AG09309 (cell line): ENCODE results near the gene UBALD2.
"Not testable (repeated sequence)": the region's sequence is repeated elsewhere in the genome, so short reads cannot be mapped to it uniquely, and the experiment has no call there.

Experiments
- DNase-seq: peaks from one replicate; pipeline ENCODE4 v3.0.0-alpha.2; 2010; ENCODE audit warnings: low read depth
- H3K4me3 ChIP-seq: 2 replicates; pipeline ENCODE4 v1.5.1; 2011; ENCODE audit warnings: mild to moderate bottlenecking, low read depth, low read length, moderate library complexity; ENCODE audit not compliant: control insufficient read depth
- CTCF ChIP-seq: IDR thresholded peaks from 2 replicates; pipeline ENCODE4 v1.5.1; 2011; ENCODE audit warnings: mild to moderate bottlenecking, low read depth, low read length, inconsistent platforms; ENCODE audit not compliant: insufficient read depth, control insufficient read depth; ENCODE audit errors: missing control alignments

Gene UBALD2

GRCh38 chr17:76252040-76252954 lies 12.9 kb upstream of the UBALD2 start:
- TF ChIP-seq CTCF = no peak
- peak; percentile 93 for DNase-seq
- H3K4me3 ChIP-seq = no peak overlapping the region

GRCh38 chr17:76252967-76253766 lies 12.0 kb upstream of the UBALD2 start:
- not testable (repeated sequence) for DNase-seq, H3K4me3 ChIP-seq

- no peak for TF ChIP-seq CTCF
- H3K4me3 ChIP-seq = no peak overlapping the region
- no peak for DNase-seq
These were observed 11.3 kb upstream of the UBALD2 start for GRCh38 chr17:76253841-76254240.

GRCh38 chr17:76254275-76254674 lies 10.9 kb upstream of the UBALD2 start:
- H3K4me3 ChIP-seq = no peak overlapping the region
- TF ChIP-seq CTCF = no peak
- DNase-seq = no peak

GRCh38 chr17:76255801-76256429 lies 9.2 kb upstream of the UBALD2 start:
- DNase-seq = no peak
- H3K4me3 ChIP-seq = no peak overlapping the region
- TF ChIP-seq CTCF = no peak

GRCh38 chr17:76256430-76257050 lies 8.6 kb upstream of the UBALD2 start:
- DNase-seq, H3K4me3 ChIP-seq: not testable (repeated sequence)

GRCh38 chr17:76260220-76260619 lies 4.9 kb upstream of the UBALD2 start:
- H3K4me3 ChIP-seq = no peak overlapping the region
- DNase-seq = no peak
- TF ChIP-seq CTCF = no peak
